K562 (cell line): ENCODE measurements around the gene C6orf141.
A peak's percentile ranks its signal among the peaks of the same experiment; 100 is the strongest.

Source experiments
- CSDE1 ChIP-seq, 2 experiments: fragments of 450-650 bp; IDR thresholded peaks; 2 replicates each; pipeline ENCODE4 v1.6.1; 2016; ENCODE audit warnings: mild to moderate bottlenecking in 1 of 2
- EGR1 ChIP-seq: fragments of 450-650 bp; conservative IDR thresholded peaks from 2 replicates; pipeline ENCODE4 v1.6.1; 2017; ENCODE audit warnings: mild to moderate bottlenecking
- ETV1 ChIP-seq: fragments of 450-650 bp; conservative IDR thresholded peaks from 2 replicates; pipeline ENCODE4 v1.6.1; 2016; ENCODE audit warnings: missing genetic modification characterization, control low read depth, low read depth, missing compliant biosample characterization
- EZH2 ChIP-seq: IDR thresholded peaks from 2 replicates; pipeline ENCODE4 v1.6.1; 2012; ENCODE audit warnings: low read depth, mild to moderate bottlenecking, inconsistent platforms, low read length, borderline replicate concordance
- FOSL1 ChIP-seq: fragments of 200-800 bp; sonication (Bioruptor generic); conservative IDR thresholded peaks from 2 replicates; pipeline ENCODE4 v1.6.1; 2016; ENCODE audit warnings: missing genetic modification characterization, missing compliant biosample characterization
- NCOR1 ChIP-seq: fragments of 450-650 bp; IDR thresholded peaks from 2 replicates; pipeline ENCODE4 v1.6.1; 2016; ENCODE audit warnings: mild to moderate bottlenecking, moderate library complexity
- NR2C1 ChIP-seq, 2 experiments: fragments of 450-650 bp; IDR thresholded peaks; 2 replicates each; pipeline ENCODE4 v1.6.1; 2017; ENCODE audit warnings: mild to moderate bottlenecking in 2 of 2, antibody characterized with exemption in 1 of 2, inconsistent platforms in 1 of 2, missing compliant biosample characterization in 1 of 2, missing genetic modification characterization in 1 of 2
- POLR2A ChIP-seq: fragments of 450-650 bp; conservative IDR thresholded peaks from 2 replicates; pipeline ENCODE4 v1.6.1; 2016
- RAD21 ChIP-seq, 2 experiments: fragments of 250-450 bp in 1 of 2; fragments of 450-650 bp in 1 of 2; sonication (Bioruptor Pico) in 1 of 2; formaldehyde crosslinking in 1 of 2; IDR thresholded peaks in 1 of 2; conservative IDR thresholded peaks in 1 of 2; 2 replicates each; pipeline versions ENCODE4 v1.4.0 to v1.8.0; 2020 to 2022; ENCODE audit warnings: mild to moderate bottlenecking in 2 of 2, moderate library complexity in 1 of 2
- XRCC5 ChIP-seq: fragments of 200-400 bp; formaldehyde crosslinking; IDR thresholded peaks from 2 replicates; pipeline ENCODE4 v1.6.1; 2017; ENCODE audit warnings: low read depth, mild to moderate bottlenecking, low read length
- YY1 ChIP-seq, 3 experiments: IDR thresholded peaks; 2 replicates each; pipeline ENCODE4 v1.6.1; 2011; ENCODE audit warnings: low read length in 2 of 3, mild to moderate bottlenecking in 2 of 3, moderate library complexity in 2 of 3, borderline replicate concordance in 1 of 3, control low read depth in 1 of 3, low read depth in 1 of 3; ENCODE audit not compliant: insufficient read depth in 3 of 3, insufficient replicate concordance in 2 of 3, control insufficient read depth in 1 of 3, insufficient read length in 1 of 3; ENCODE audit errors: extremely low read depth in 1 of 3
- ZBTB33 ChIP-seq: sonication (generic); formaldehyde crosslinking; IDR thresholded peaks from 2 replicates; pipeline ENCODE4 v1.8.1; 2023; ENCODE audit warnings: mild to moderate bottlenecking, missing genetic modification reagents
- TF ChIP-seq, protein P1 (sequence below): sonication (generic); formaldehyde crosslinking; IDR thresholded peaks from 2 replicates; pipeline ENCODE4 v1.9.0; 2022; ENCODE audit warnings: mild to moderate bottlenecking, missing genetic modification reagents
- TF ChIP-seq, protein P2 (sequence below): fragments of 450-650 bp; IDR thresholded peaks from 2 replicates; pipeline ENCODE4 v1.6.1; 2016; ENCODE audit warnings: mild to moderate bottlenecking, moderate library complexity

DNA sequence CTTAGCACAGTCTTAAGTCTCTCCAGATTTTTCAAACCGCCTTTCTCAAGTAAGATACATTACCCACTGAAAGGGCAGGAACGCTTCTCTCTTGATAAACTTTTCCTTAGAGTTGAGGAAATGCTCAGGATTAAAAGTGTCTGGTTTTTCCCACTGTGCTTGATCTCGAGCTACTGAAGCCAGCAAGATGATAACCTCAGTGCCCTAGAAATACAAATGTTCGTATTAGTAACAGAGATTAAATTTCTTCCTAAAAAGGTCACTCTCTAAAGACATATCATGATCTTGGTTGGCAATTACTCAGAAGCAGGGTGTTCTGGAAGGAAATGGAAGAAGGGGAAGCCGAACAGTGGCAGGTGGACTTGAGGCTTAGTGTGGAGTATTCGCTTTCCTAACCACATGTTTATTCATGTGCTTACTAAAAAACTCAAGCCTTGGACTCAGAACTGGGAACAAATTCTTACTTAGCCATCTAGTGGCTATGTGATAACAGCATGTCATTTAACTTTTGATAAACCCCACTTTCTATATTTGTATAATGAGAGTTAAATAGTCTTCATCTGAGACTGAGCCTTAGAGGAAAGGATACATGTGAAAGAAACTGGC, 20.1 kb downstream of the C6orf141 start:
- TF ChIP-seq CSDE1 (IDR thresholded peaks at IDR 0.05) (no peak), EGR1 (no peak), NR2C1 (IDR thresholded peaks at IDR 0.05) (no peak), NR2C1 (tag; IDR thresholded peaks at IDR 0.05) (no peak), FOSL1 (tag) (no peak), ZBTB33 (CRISPR knock-in tag) (no peak), ETV1 (tag) (no peak), YY1 (IDR thresholded peaks at IDR 0.05; ENCODE audit: borderline replicate concordance in 1 of 3, control insufficient read depth in 1 of 3, extremely low read depth in 1 of 3, insufficient read depth in 3 of 3, insufficient read length in 1 of 3, insufficient replicate concordance in 2 of 3, low read depth in 1 of 3, low read length in 2 of 3) (no peak), EZH2 (no peak), XRCC5 (no peak), RAD21 (CRISPR knock-in tag; conservative IDR thresholded peaks at IDR 0.05 in 1 of 2, IDR thresholded peaks at IDR 0.05 in 1 of 2) (peak in 1 of 2 experiments; percentile 45; a peak in 2 of 4 replicates), NCOR1 (no peak), POLR2A (no peak)
- TF ChIP-seq, protein P1, sequence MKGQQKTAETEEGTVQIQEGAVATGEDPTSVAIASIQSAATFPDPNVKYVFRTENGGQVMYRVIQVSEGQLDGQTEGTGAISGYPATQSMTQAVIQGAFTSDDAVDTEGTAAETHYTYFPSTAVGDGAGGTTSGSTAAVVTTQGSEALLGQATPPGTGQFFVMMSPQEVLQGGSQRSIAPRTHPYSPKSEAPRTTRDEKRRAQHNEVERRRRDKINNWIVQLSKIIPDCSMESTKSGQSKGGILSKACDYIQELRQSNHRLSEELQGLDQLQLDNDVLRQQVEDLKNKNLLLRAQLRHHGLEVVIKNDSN (CRISPR knock-in tag), result no peak
- TF ChIP-seq, protein P2, sequence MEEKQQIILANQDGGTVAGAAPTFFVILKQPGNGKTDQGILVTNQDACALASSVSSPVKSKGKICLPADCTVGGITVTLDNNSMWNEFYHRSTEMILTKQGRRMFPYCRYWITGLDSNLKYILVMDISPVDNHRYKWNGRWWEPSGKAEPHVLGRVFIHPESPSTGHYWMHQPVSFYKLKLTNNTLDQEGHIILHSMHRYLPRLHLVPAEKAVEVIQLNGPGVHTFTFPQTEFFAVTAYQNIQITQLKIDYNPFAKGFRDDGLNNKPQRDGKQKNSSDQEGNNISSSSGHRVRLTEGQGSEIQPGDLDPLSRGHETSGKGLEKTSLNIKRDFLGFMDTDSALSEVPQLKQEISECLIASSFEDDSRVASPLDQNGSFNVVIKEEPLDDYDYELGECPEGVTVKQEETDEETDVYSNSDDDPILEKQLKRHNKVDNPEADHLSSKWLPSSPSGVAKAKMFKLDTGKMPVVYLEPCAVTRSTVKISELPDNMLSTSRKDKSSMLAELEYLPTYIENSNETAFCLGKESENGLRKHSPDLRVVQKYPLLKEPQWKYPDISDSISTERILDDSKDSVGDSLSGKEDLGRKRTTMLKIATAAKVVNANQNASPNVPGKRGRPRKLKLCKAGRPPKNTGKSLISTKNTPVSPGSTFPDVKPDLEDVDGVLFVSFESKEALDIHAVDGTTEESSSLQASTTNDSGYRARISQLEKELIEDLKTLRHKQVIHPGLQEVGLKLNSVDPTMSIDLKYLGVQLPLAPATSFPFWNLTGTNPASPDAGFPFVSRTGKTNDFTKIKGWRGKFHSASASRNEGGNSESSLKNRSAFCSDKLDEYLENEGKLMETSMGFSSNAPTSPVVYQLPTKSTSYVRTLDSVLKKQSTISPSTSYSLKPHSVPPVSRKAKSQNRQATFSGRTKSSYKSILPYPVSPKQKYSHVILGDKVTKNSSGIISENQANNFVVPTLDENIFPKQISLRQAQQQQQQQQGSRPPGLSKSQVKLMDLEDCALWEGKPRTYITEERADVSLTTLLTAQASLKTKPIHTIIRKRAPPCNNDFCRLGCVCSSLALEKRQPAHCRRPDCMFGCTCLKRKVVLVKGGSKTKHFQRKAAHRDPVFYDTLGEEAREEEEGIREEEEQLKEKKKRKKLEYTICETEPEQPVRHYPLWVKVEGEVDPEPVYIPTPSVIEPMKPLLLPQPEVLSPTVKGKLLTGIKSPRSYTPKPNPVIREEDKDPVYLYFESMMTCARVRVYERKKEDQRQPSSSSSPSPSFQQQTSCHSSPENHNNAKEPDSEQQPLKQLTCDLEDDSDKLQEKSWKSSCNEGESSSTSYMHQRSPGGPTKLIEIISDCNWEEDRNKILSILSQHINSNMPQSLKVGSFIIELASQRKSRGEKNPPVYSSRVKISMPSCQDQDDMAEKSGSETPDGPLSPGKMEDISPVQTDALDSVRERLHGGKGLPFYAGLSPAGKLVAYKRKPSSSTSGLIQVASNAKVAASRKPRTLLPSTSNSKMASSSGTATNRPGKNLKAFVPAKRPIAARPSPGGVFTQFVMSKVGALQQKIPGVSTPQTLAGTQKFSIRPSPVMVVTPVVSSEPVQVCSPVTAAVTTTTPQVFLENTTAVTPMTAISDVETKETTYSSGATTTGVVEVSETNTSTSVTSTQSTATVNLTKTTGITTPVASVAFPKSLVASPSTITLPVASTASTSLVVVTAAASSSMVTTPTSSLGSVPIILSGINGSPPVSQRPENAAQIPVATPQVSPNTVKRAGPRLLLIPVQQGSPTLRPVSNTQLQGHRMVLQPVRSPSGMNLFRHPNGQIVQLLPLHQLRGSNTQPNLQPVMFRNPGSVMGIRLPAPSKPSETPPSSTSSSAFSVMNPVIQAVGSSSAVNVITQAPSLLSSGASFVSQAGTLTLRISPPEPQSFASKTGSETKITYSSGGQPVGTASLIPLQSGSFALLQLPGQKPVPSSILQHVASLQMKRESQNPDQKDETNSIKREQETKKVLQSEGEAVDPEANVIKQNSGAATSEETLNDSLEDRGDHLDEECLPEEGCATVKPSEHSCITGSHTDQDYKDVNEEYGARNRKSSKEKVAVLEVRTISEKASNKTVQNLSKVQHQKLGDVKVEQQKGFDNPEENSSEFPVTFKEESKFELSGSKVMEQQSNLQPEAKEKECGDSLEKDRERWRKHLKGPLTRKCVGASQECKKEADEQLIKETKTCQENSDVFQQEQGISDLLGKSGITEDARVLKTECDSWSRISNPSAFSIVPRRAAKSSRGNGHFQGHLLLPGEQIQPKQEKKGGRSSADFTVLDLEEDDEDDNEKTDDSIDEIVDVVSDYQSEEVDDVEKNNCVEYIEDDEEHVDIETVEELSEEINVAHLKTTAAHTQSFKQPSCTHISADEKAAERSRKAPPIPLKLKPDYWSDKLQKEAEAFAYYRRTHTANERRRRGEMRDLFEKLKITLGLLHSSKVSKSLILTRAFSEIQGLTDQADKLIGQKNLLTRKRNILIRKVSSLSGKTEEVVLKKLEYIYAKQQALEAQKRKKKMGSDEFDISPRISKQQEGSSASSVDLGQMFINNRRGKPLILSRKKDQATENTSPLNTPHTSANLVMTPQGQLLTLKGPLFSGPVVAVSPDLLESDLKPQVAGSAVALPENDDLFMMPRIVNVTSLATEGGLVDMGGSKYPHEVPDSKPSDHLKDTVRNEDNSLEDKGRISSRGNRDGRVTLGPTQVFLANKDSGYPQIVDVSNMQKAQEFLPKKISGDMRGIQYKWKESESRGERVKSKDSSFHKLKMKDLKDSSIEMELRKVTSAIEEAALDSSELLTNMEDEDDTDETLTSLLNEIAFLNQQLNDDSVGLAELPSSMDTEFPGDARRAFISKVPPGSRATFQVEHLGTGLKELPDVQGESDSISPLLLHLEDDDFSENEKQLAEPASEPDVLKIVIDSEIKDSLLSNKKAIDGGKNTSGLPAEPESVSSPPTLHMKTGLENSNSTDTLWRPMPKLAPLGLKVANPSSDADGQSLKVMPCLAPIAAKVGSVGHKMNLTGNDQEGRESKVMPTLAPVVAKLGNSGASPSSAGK, result no peak
